ENCODE measurements around the gene TRAF4. TPM values are rescaled to one million over a fixed set of nuclear protein-coding genes. Genes with fewer than 3 reads are reported as not detected.
A peak's percentile ranks its signal among the peaks of the same experiment; 100 is the strongest.

The TRAF4 gene
- total and polyA plus RNA-seq, 10 of the 15 experiments (the other 5 are each of a cell fraction or from before 2014, with no cell fraction given): 3.7 to 197 (median 66.4) TPM

- peak; percentile 80; the same call in 1 of the 2 replicates for TF ChIP-seq NR2F1 (conservative IDR thresholded peaks at IDR 0.05)
- peak; percentile 92 to 96 for TF ChIP-seq BHLHE40 (IDR thresholded peaks at IDR 0.05; ENCODE audit: borderline replicate concordance in 1 of 2, low read depth in 2 of 2, low read length in 1 of 2)
- peak; percentile 79 to 81 for TF ChIP-seq IKZF2 (IDR thresholded peaks at IDR 0.05)
- TF ChIP-seq IRF5 (IDR thresholded peaks at IDR 0.05; ENCODE audit: borderline replicate concordance): no peak
- TF ChIP-seq TCF12 (IDR thresholded peaks at IDR 0.05; ENCODE audit: low read depth, low read length): peak; percentile 62
- no peak; the same call in 1 of the 2 replicates for TF ChIP-seq ZBTB40 (IDR thresholded peaks at IDR 0.05; ENCODE audit: borderline replicate concordance)
- no peak for TF ChIP-seq NFYB (IDR thresholded peaks at IDR 0.05; ENCODE audit: insufficient read depth, low read depth, low read length)
These were observed at the start of gene TRAF4 (continued) for GRCh38 chr17:28743243-28744103.
